Activated naive CD4-positive, alpha-beta T cell treated with anti-CD3 and anti-CD28 coated beads for 36 hours (primary cell): ENCODE data around the gene OTOS. TPM values are rescaled to one million over a fixed set of nuclear protein-coding genes. Genes with fewer than 3 reads are reported as not detected.

ENCODE experiments used
- CTCF ChIA-PET: fragments of 350-600 bp; sonication (Branson Sonifier 250); formaldehyde crosslinking; loops from one replicate; lab custom pipeline; 2021; ENCODE audit warnings: antibody characterized with exemption; lab: Charles Lee
- DNase-seq: peaks from one replicate; pipeline ENCODE4 v3.0.0-alpha.2; 2020
- H3K27ac Mint-ChIP-seq: one replicate; pipeline ENCODE4 v1.8.0; 2021; ENCODE audit warnings: mild to moderate bottlenecking, mixed read lengths
- H3K27me3 Mint-ChIP-seq: one replicate; pipeline ENCODE4 v1.8.0; 2021; ENCODE audit warnings: low read depth, mixed read lengths
- H3K36me3 Mint-ChIP-seq: one replicate; pipeline ENCODE4 v1.8.0; 2021; ENCODE audit warnings: low read depth, mixed read lengths
- H3K4me1 Mint-ChIP-seq: one replicate; pipeline ENCODE4 v1.8.0; 2021; ENCODE audit warnings: low read depth, mixed read lengths
- H3K4me3 Mint-ChIP-seq: one replicate; pipeline ENCODE4 v1.8.0; 2021; ENCODE audit warnings: mild to moderate bottlenecking, moderate library complexity, mixed read lengths
- H3K9me3 Mint-ChIP-seq: one replicate; pipeline ENCODE4 v1.8.0; 2021; ENCODE audit warnings: mixed read lengths
- intact Hi-C: fragments of 100-400 bp; cut with micrococcal nuclease; formaldehyde crosslinking; loops from one replicate; pipeline ENCODE4 v1.15.1; 2023
- total RNA-seq, 2 experiments: library from RNA; stranded (reverse); gene quantifications; one replicate each; pipeline ENCODE4 v1.2.3, GENCODE V29; 2021

OTOS gene
- total RNA-seq, 2 experiments from 2014 or later = not detected

GRCh38 chr2:240165034-240165433, 24.6 kb upstream of the OTOS start:
- intact Hi-C loops = no loop called here
- H3K27ac Mint-ChIP-seq = no peak overlapping the region
- no peak for DNase-seq
- H3K36me3 Mint-ChIP-seq = no peaks in the 10 kb centered on the region
- CTCF ChIA-PET = no interaction called here
- no peak overlapping the region for H3K4me3 Mint-ChIP-seq
- peaks cover 11% of the 10 kb centered on the region for H3K27me3 Mint-ChIP-seq
- peaks cover 3% of the 10 kb centered on the region for H3K9me3 Mint-ChIP-seq
- H3K4me1 Mint-ChIP-seq = no peaks in the 10 kb centered on the region

- intact Hi-C loops = no loop called here
- Mint-ChIP-seq H3K4me3 (no peak overlapping the region), H3K27ac (no peak overlapping the region), H3K27me3 (peaks cover 11% of the 10 kb centered on the region), H3K9me3 (peaks cover 3% of the 10 kb centered on the region), H3K36me3 (no peaks in the 10 kb centered on the region), H3K4me1 (no peaks in the 10 kb centered on the region)
- DNase-seq = no peak
- CTCF ChIA-PET = no interaction called here
These were observed 24.1 kb upstream of the OTOS start for GRCh38 chr2:240164586-240164985.

- no peak overlapping the region for H3K27ac Mint-ChIP-seq
These were observed 23.6 kb upstream of the OTOS start for GRCh38 chr2:240163844-240164574.

GRCh38 chr2:240162939-240163714, 22.7 kb upstream of the OTOS start:
- peaks cover 3% of the 10 kb centered on the region for H3K9me3 Mint-ChIP-seq
- no peaks in the 10 kb centered on the region for H3K4me1 Mint-ChIP-seq
- no peak overlapping the region for H3K27ac Mint-ChIP-seq
- no peaks in the 10 kb centered on the region for H3K36me3 Mint-ChIP-seq
- CTCF ChIA-PET = no interaction called here
- no peak overlapping the region for H3K4me3 Mint-ChIP-seq
- peaks cover 11% of the 10 kb centered on the region for H3K27me3 Mint-ChIP-seq
- DNase-seq = no peak
- intact Hi-C loops = no loop called here

More at GRCh38 chr2:240163844-240164574, 23.6 kb upstream of the OTOS start:
- Mint-ChIP-seq H3K36me3 (no peaks in the 10 kb centered on the region), H3K9me3 (peaks cover 3% of the 10 kb centered on the region), H3K4me3 (no peak overlapping the region), H3K27me3 (peaks cover 11% of the 10 kb centered on the region), H3K4me1 (no peaks in the 10 kb centered on the region)
- intact Hi-C loops = no loop called here
- DNase-seq = no peak
- CTCF ChIA-PET = no interaction called here

- DNase-seq = no peak
- peaks cover 3% of the 10 kb centered on the region for H3K9me3 Mint-ChIP-seq
- H3K4me1 Mint-ChIP-seq = no peaks in the 10 kb centered on the region
- H3K27ac Mint-ChIP-seq = no peak overlapping the region
- no peaks in the 10 kb centered on the region for H3K36me3 Mint-ChIP-seq
- no peak overlapping the region for H3K4me3 Mint-ChIP-seq
- intact Hi-C loops = no loop called here
- CTCF ChIA-PET = no interaction called here
- peaks cover 9% of the 10 kb centered on the region for H3K27me3 Mint-ChIP-seq
These were observed 22.1 kb upstream of the OTOS start for GRCh38 chr2:240162531-240162930.

- intact Hi-C loops = no loop called here
These were observed 21.6 kb upstream of the OTOS start for GRCh38 chr2:240162032-240162431.

GRCh38 chr2:240161087-240161750, 20.8 kb upstream of the OTOS start:
- peaks cover 3% of the 10 kb centered on the region for H3K9me3 Mint-ChIP-seq
- no peaks in the 10 kb centered on the region for H3K4me1 Mint-ChIP-seq
- no peak for DNase-seq
- H3K36me3 Mint-ChIP-seq = no peaks in the 10 kb centered on the region
- CTCF ChIA-PET = no interaction called here
- H3K27ac Mint-ChIP-seq = no peak overlapping the region
- no peak overlapping the region for H3K4me3 Mint-ChIP-seq
- H3K27me3 Mint-ChIP-seq = peaks cover 6% of the 10 kb centered on the region
- intact Hi-C loops = no loop called here

More at GRCh38 chr2:240162032-240162431, 21.6 kb upstream of the OTOS start:
- no peak for DNase-seq
- H3K27ac Mint-ChIP-seq = no peak overlapping the region
- H3K4me3 Mint-ChIP-seq = no peak overlapping the region
- H3K27me3 Mint-ChIP-seq = peaks cover 9% of the 10 kb centered on the region
- peaks cover 3% of the 10 kb centered on the region for H3K9me3 Mint-ChIP-seq
- CTCF ChIA-PET = no interaction called here
- no peaks in the 10 kb centered on the region for H3K36me3 Mint-ChIP-seq
- H3K4me1 Mint-ChIP-seq = no peaks in the 10 kb centered on the region

GRCh38 chr2:240160291-240161086, 20.0 kb upstream of the OTOS start:
- H3K27me3 Mint-ChIP-seq = peaks cover 6% of the 10 kb centered on the region

GRCh38 chr2:240159251-240159839, 18.9 kb upstream of the OTOS start:
- Mint-ChIP-seq H3K27ac (no peak overlapping the region), H3K36me3 (no peaks in the 10 kb centered on the region), H3K4me3 (no peak overlapping the region), H3K27me3 (peaks cover 6% of the 10 kb centered on the region), H3K9me3 (peaks cover 3% of the 10 kb centered on the region), H3K4me1 (no peaks in the 10 kb centered on the region)
- CTCF ChIA-PET = no interaction called here
- no peak for DNase-seq
- intact Hi-C loops = no loop called here

More at GRCh38 chr2:240160291-240161086, 20.0 kb upstream of the OTOS start:
- intact Hi-C loops = no loop called here
- no peak for DNase-seq
- Mint-ChIP-seq H3K4me1 (no peaks in the 10 kb centered on the region), H3K27ac (no peak overlapping the region), H3K4me3 (no peak overlapping the region), H3K9me3 (peaks cover 3% of the 10 kb centered on the region), H3K36me3 (no peaks in the 10 kb centered on the region)
- CTCF ChIA-PET = no interaction called here

GRCh38 chr2:240157147-240157470, 16.7 kb upstream of the OTOS start:
- CTCF ChIA-PET = interaction anchor here (1.0 kb wide), 1 partner anchor 96 kb away, joined by 4 read pairs; no protein-coding TSS in a partner anchor
- intact Hi-C loops = no loop called here
- DNase-seq = no peak
- Mint-ChIP-seq H3K36me3 (no peaks in the 10 kb centered on the region), H3K4me1 (no peaks in the 10 kb centered on the region), H3K9me3 (peaks cover 2% of the 10 kb centered on the region), H3K27ac (no peak overlapping the region), H3K27me3 (peaks cover 2% of the 10 kb centered on the region), H3K4me3 (no peak overlapping the region)

- Mint-ChIP-seq H3K4me3 (no peak overlapping the region), H3K27me3 (peaks cover 4% of the 10 kb centered on the region), H3K27ac (no peak overlapping the region), H3K4me1 (no peaks in the 10 kb centered on the region), H3K9me3 (peaks cover 2% of the 10 kb centered on the region), H3K36me3 (no peaks in the 10 kb centered on the region)
- DNase-seq = no peak
- CTCF ChIA-PET = interaction anchor here (1.0 kb wide), 1 partner anchor 95 kb away, joined by 4 read pairs; no protein-coding TSS in a partner anchor
- intact Hi-C loops = no loop called here
These were observed 16.1 kb upstream of the OTOS start for GRCh38 chr2:240156435-240157146.
